B cell (primary cell): Measurements from ENCODE around the gene STK4. TPM values are rescaled to one million over a fixed set of nuclear protein-coding genes. Genes with fewer than 3 reads are reported as not detected.
A peak's percentile ranks its signal among the peaks of the same experiment; 100 is the strongest.

ENCODE experiments used
- ATAC-seq: fragments of 200-7000 bp; cut with Tn5 transposase; one replicate; pipeline ENCODE4 v1.10.0; 2021; ENCODE audit warnings: low read depth, mild to moderate bottlenecking, moderate number of reproducible peaks, moderate library complexity
- CTCF ChIA-PET: fragments of 350-600 bp; sonication (Branson Sonifier 250); formaldehyde crosslinking; loops from one replicate; lab custom pipeline; 2021; ENCODE audit warnings: antibody characterized with exemption, inconsistent platforms; lab: Charles Lee
- POLR2A ChIA-PET: fragments of 350-600 bp; sonication (Branson Sonifier 250); formaldehyde crosslinking; loops from one replicate; lab custom pipeline; 2021; ENCODE audit warnings: antibody characterized with exemption; lab: Charles Lee
- DNase-seq: peaks from one replicate; pipeline ENCODE4 v3.0.0; 2013
- H2AFZ ChIP-seq: 2 replicates; pipeline ENCODE4 v1.6.1; 2012; ENCODE audit warnings: mild to moderate bottlenecking, low read depth, low read length; ENCODE audit not compliant: insufficient read depth, poor library complexity, severe bottlenecking
- H3K27ac ChIP-seq, 2 donors: 1 replicate in 1 of 2; 2 replicates in 1 of 2; pipeline ENCODE4 v1.5.1; 2012 to 2013; ENCODE audit warnings: low read length in 2 of 2, mild to moderate bottlenecking in 2 of 2, moderate library complexity in 1 of 2
- H3K27me3 ChIP-seq, 4 experiments: fragments of 200-600 bp in 1 of 4; sonication (generic) in 1 of 4; replicated peaks in 1 of 4; 1 replicate in 2 of 4; 2 replicates in 2 of 4; pipeline versions ENCODE4 v1.6.1 to v1.7.0; 2013 to 2016; ENCODE audit warnings: low read length in 3 of 4, mild to moderate bottlenecking in 2 of 4, mixed read lengths in 1 of 4, moderate library complexity in 1 of 4; ENCODE audit not compliant: insufficient read depth in 4 of 4, control insufficient read depth in 3 of 4; ENCODE audit errors: control extremely low read depth in 1 of 4
- H3K36me3 ChIP-seq, 2 experiments: replicated peaks in 1 of 2; 1 replicate in 1 of 2; 2 replicates in 1 of 2; pipeline versions ENCODE4 v1.6.1 to v1.7.1; 2013; ENCODE audit warnings: low read length in 1 of 2; ENCODE audit not compliant: insufficient read depth in 2 of 2, control insufficient read depth in 1 of 2; ENCODE audit errors: control extremely low read depth in 1 of 2, extremely low read depth in 1 of 2
- H3K4me1 ChIP-seq, 2 donors: fragments of 200-600 bp in 1 of 2; sonication (generic) in 1 of 2; 1 replicate in 1 of 2; 2 replicates in 1 of 2; pipeline versions ENCODE4 v1.5.1 to v1.6.1; 2013 to 2017; ENCODE audit warnings: low read length in 2 of 2; ENCODE audit not compliant: control insufficient read depth in 2 of 2, insufficient read depth in 2 of 2
- H3K4me2 ChIP-seq: replicated peaks from 2 replicates; pipeline ENCODE3; 2012; ENCODE audit warnings: mild to moderate bottlenecking, low read depth, low read length; ENCODE audit not compliant: poor library complexity, severe bottlenecking
- H3K4me3 ChIP-seq, 5 experiments: fragments of 200-600 bp in 1 of 5; sonication (generic) in 1 of 5; 1 replicate in 3 of 5; 2 replicates in 2 of 5; pipeline versions ENCODE4 v1.5.1 to v1.7.0; 2011 to 2016; ENCODE audit warnings: low read length in 4 of 5, mild to moderate bottlenecking in 4 of 5, low read depth in 2 of 5, control low read depth in 1 of 5, moderate library complexity in 1 of 5; ENCODE audit not compliant: insufficient read depth in 1 of 5; ENCODE audit errors: control extremely low read depth in 1 of 5, extremely low read depth in 1 of 5
- H3K79me2 ChIP-seq: fragments of 200-600 bp; sonication (generic); one replicate; pipeline ENCODE4 v1.6.0; 2016; ENCODE audit warnings: low read length; ENCODE audit not compliant: control insufficient read depth, insufficient read depth
- H3K9ac ChIP-seq: fragments of 200-600 bp; sonication (generic); 2 replicates; pipeline ENCODE4 v1.6.1; 2017; ENCODE audit warnings: mild to moderate bottlenecking, low read length, moderate library complexity
- H3K9me3 ChIP-seq, 3 donors: one replicate each; pipeline versions ENCODE4 v1.6.1 to v1.7.1; 2013; ENCODE audit warnings: low read length in 2 of 3; ENCODE audit not compliant: control insufficient read depth in 2 of 3, insufficient read depth in 1 of 3; ENCODE audit errors: control extremely low read depth in 1 of 3
- H4K20me1 ChIP-seq: 2 replicates; pipeline ENCODE4 v1.6.0; 2012; ENCODE audit warnings: mild to moderate bottlenecking, low read length; ENCODE audit not compliant: insufficient read depth, control insufficient read depth, poor library complexity, severe bottlenecking
- H3K27ac Mint-ChIP-seq: one replicate; pipeline ENCODE4 v1.8.0; 2021; ENCODE audit warnings: mixed read lengths
- H3K27me3 Mint-ChIP-seq: one replicate; pipeline ENCODE4 v1.8.0; 2021; ENCODE audit warnings: mixed read lengths
- H3K4me1 Mint-ChIP-seq: one replicate; pipeline ENCODE4 v1.8.0; 2021; ENCODE audit warnings: mixed read lengths
- H3K4me3 Mint-ChIP-seq: one replicate; pipeline ENCODE4 v1.8.0; 2021; ENCODE audit warnings: mixed read lengths
- H3K9me3 Mint-ChIP-seq: one replicate; pipeline ENCODE4 v1.8.0; 2022; ENCODE audit warnings: mixed read lengths; ENCODE audit not compliant: insufficient read depth
- CTCF ChIP-seq: fragments of 200-600 bp; IDR thresholded peaks from one replicate; pipeline ENCODE4 v1.8.0; 2022; ENCODE audit warnings: antibody characterized with exemption, mild to moderate bottlenecking
- EZH2 ChIP-seq: IDR thresholded peaks from 2 replicates; pipeline ENCODE4 v1.6.1; 2012; ENCODE audit warnings: borderline replicate concordance, low read depth, mild to moderate bottlenecking, moderate library complexity, low read length; ENCODE audit not compliant: insufficient read depth, poor library complexity, severe bottlenecking
- WGBS: methylation state at CpG from one replicate; pipeline ENCODE4 v1.1.5; 2013; ENCODE audit warnings: missing lambda C conversion rate; ENCODE audit not compliant: insufficient coverage; 5-methylcytosine and 5-hydroxymethylcytosine counted together
- intact Hi-C: fragments of 100-400 bp; cut with micrococcal nuclease; formaldehyde crosslinking; loops from one replicate; pipeline ENCODE4 v1.10.0; 2022
- polyA plus RNA-seq: library from polyadenylated mRNA; depleted of rRNA; stranded (reverse); fragments of >200 nt; gene quantifications from 2 replicates; pipeline ENCODE4 v1.2.3, GENCODE V29; 2012
- total RNA-seq, 2 donors: library from RNA; stranded (reverse); fragments of 120-200 nt in 1 of 2; gene quantifications; 1 replicate in 1 of 2; 2 replicates in 1 of 2; pipeline versions ENCODE4 v1.2.3 to v1.2.4, GENCODE V29; 2013 to 2022

STK4 gene
- total and polyA plus RNA-seq, 2 donors (not counting 1 experiment from before 2014, with no cell fraction given), result 38.9 to 324 TPM

- peaks cover 4 to 66% of the 10 kb centered on the region in 2 experiments for H3K36me3 ChIP-seq
- H3K9me3 ChIP-seq, result no peaks in the 10 kb centered on the region
- ATAC-seq (no peak), DNase-seq (no peak)
- H4K20me1 ChIP-seq, result peaks cover 4% of the 10 kb centered on the region
- H3K4me3 ChIP-seq, result peak overlapping the region in 3 of 5 experiments; percentile 2 to 20 (median 5)
- H3K27me3 ChIP-seq, result no peaks in the 10 kb centered on the region
- Mint-ChIP-seq H3K27ac (peak overlapping the region; percentile 82), H3K9me3 (no peaks in the 10 kb centered on the region), H3K4me1 (peaks cover 61% of the 10 kb centered on the region), H3K27me3 (no peaks in the 10 kb centered on the region), H3K4me3 (peak overlapping the region; percentile 75)
- intact Hi-C loops, result loop anchor here (2.0 kb wide), 1 partner anchor 24 kb away; the partner anchor contains the start of gene STK4
- ChIA-PET CTCF (interaction anchor here (0.7 to 1.4 kb wide), 3 partner anchors 16 to 51 kb away, joined by 3 to 4 read pairs (median 3); no protein-coding TSS in a partner anchor), POLR2A (interaction anchor here (1.5 kb wide), 1 partner anchor 25 kb away, joined by 4 read pairs; the partner anchor contains the start of gene STK4)
- peaks cover 88% of the 10 kb centered on the region for H3K79me2 ChIP-seq
- peak overlapping the region; percentile 67 for H3K4me2 ChIP-seq
- TF ChIP-seq EZH2 (no peak), CTCF (no peak)
- no peak overlapping the region for H2AFZ ChIP-seq
- peaks cover 16 to 31% of the 10 kb centered on the region in 2 donors for H3K4me1 ChIP-seq
- peak overlapping the region; percentile 39 for H3K9ac ChIP-seq
- H3K27ac ChIP-seq, result peak overlapping the region; percentile 65 to 70
These were observed 24.6 kb downstream of the STK4 start for GRCh38 chr20:44990957-44991356.

- Histone ChIP-seq H3K36me3 (peaks cover 6 to 66% of the 10 kb centered on the region in 2 experiments), H3K4me1 (peaks cover 29 to 44% of the 10 kb centered on the region in 2 donors), H4K20me1 (peaks cover 19% of the 10 kb centered on the region), H3K27ac (no peak overlapping the region), H3K9ac (no peak overlapping the region), H2AFZ (no peak overlapping the region), H3K4me3 (no peak overlapping the region), H3K79me2 (peaks cover 97% of the 10 kb centered on the region), H3K9me3 (no peaks in the 10 kb centered on the region), H3K4me2 (peak overlapping the region; percentile 6), H3K27me3 (no peaks in the 10 kb centered on the region)
- H3K4me3 Mint-ChIP-seq, result no peak overlapping the region
- 67% methylated on average over 2 of the region's 3 CpGs for WGBS
- H3K4me1 Mint-ChIP-seq, result peaks cover 68% of the 10 kb centered on the region
- DNase-seq (no peak), ATAC-seq (no peak)
- ChIA-PET CTCF (interaction anchor here (0.7 to 1.5 kb wide), 4 partner anchors 14 to 1391 kb away, joined by 3 to 6 read pairs (median 4); partner anchors contain the start of gene STK4), POLR2A (no interaction called here)
- TF ChIP-seq CTCF (no peak), EZH2 (no peak)
- H3K27ac Mint-ChIP-seq, result peak overlapping the region; percentile 20
- H3K27me3 Mint-ChIP-seq, result no peaks in the 10 kb centered on the region
- intact Hi-C loops, result no loop called here
- no peaks in the 10 kb centered on the region for H3K9me3 Mint-ChIP-seq
These were observed 27.0 kb downstream of the STK4 start for GRCh38 chr20:44993343-44993742.
